Measurements from ENCODE around the gene FAM228A.

DNA sequence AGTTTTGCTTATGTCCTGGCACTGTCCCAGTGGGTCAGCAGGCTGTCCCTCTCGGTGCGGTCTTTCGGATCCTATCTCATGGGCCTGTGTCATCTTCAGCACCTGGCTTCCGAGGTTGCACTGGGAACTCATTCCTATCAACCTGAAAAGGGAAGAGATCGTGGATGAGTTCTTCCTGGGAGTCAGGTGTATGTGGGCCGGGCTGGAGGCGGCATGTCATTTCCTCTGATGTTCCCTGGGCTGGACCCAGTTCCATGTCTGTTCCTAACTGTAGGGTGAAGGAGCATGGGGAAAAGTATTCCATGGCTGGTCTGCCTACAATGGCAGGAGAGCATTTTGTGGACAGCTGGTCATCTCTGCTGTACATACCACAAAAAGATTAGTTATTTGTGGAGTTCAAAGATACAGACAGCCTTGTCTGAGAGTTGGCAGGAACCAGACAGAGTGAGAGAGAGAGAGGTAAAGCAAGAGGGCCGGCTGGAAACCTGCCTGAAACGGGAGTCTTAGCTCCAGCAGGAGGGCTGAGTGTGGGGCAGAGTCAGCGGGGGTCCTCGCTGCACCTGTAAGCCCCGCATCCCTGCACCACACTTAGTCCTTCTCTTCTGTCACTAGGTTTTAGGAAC is 25.2 kb downstream of the FAM228A start:
- TF ChIP-seq POLR2AphosphoS5 (IDR thresholded peaks at IDR 0.05; ENCODE audit: low read depth, low read length) = no peak
- no peak for TF ChIP-seq POLR2A (IDR thresholded peaks at IDR 0.05; ENCODE audit: low read depth, low read length)
